H9 (cell line): ENCODE results near the gene LHX1. TPM values are rescaled to one million over a fixed set of nuclear protein-coding genes. Genes with fewer than 3 reads are reported as not detected.

Experiments
- DNase-seq: peaks from one replicate; pipeline ENCODE4 v3.0.0-alpha.2; 2017
- H2AFZ ChIP-seq: one replicate; pipeline ENCODE4 v1.6.1; 2013; ENCODE audit warnings: mild to moderate bottlenecking, low read length, control low read depth, moderate library complexity
- H2AK5ac ChIP-seq: 2 replicates; pipeline ENCODE4 v1.6.1; 2013; ENCODE audit warnings: low read length, control low read depth, mixed read lengths; ENCODE audit not compliant: insufficient read length
- H2BK120ac ChIP-seq: one replicate; pipeline ENCODE4 v1.6.1; 2013; ENCODE audit warnings: low read depth, mild to moderate bottlenecking, low read length, control low read depth, inconsistent platforms; ENCODE audit not compliant: poor library complexity, severe bottlenecking
- H2BK12ac ChIP-seq: 2 replicates; pipeline ENCODE4 v1.6.1; 2013; ENCODE audit warnings: low read length, control low read depth, mixed read lengths, low read depth; ENCODE audit not compliant: insufficient read length
- H2BK15ac ChIP-seq: 2 replicates; pipeline ENCODE4 v1.6.1; 2013; ENCODE audit warnings: low read depth, low read length, control low read depth
- H2BK20ac ChIP-seq: one replicate; pipeline ENCODE4 v1.6.1; 2013; ENCODE audit warnings: low read depth, mild to moderate bottlenecking, low read length, control low read depth, inconsistent platforms; ENCODE audit not compliant: poor library complexity, severe bottlenecking
- H2BK5ac ChIP-seq: 2 replicates; pipeline ENCODE4 v1.6.1; 2013; ENCODE audit warnings: low read length, control low read depth, mixed read lengths; ENCODE audit not compliant: insufficient read length
- H3K14ac ChIP-seq: 2 replicates; pipeline ENCODE4 v1.6.1; 2013; ENCODE audit warnings: low read length, control low read depth; ENCODE audit not compliant: insufficient read depth
- H3K18ac ChIP-seq: 2 replicates; pipeline ENCODE4 v1.6.1; 2013; ENCODE audit warnings: low read depth, mild to moderate bottlenecking, mixed read lengths, low read length, control low read depth; ENCODE audit not compliant: insufficient read length
- H3K23ac ChIP-seq: 2 replicates; pipeline ENCODE4 v1.6.1; 2013; ENCODE audit warnings: low read length, control low read depth, mixed read lengths, low read depth; ENCODE audit not compliant: insufficient read length
- H3K23me2 ChIP-seq: 2 replicates; pipeline ENCODE4 v1.6.1; 2013; ENCODE audit warnings: low read depth, mild to moderate bottlenecking, mixed read lengths, low read length, control low read depth; ENCODE audit not compliant: insufficient read length, poor library complexity, severe bottlenecking
- H3K27ac ChIP-seq: 2 replicates; pipeline ENCODE4 v1.5.1; 2013; ENCODE audit warnings: low read length, control low read depth, mixed read lengths, low read depth; ENCODE audit not compliant: insufficient read length
- H3K27me3 ChIP-seq: 2 replicates; pipeline ENCODE4 v1.6.1; 2013; ENCODE audit warnings: low read length, control low read depth, inconsistent platforms; ENCODE audit not compliant: insufficient read depth
- H3K4ac ChIP-seq: 2 replicates; pipeline ENCODE4 v1.6.1; 2013; ENCODE audit warnings: low read depth, mild to moderate bottlenecking, control low read depth, inconsistent platforms, low read length, moderate library complexity
- H3K4me1 ChIP-seq: 2 replicates; pipeline ENCODE4 v1.6.1; 2013; ENCODE audit warnings: low read length, control low read depth, inconsistent platforms; ENCODE audit not compliant: insufficient read depth
- H3K4me2 ChIP-seq: 2 replicates; pipeline ENCODE4 v1.6.1; 2013; ENCODE audit warnings: low read length, control low read depth, mixed read lengths; ENCODE audit not compliant: insufficient read length, insufficient read depth
- H3K56ac ChIP-seq: 2 replicates; pipeline ENCODE4 v1.6.1; 2013; ENCODE audit warnings: low read depth, mild to moderate bottlenecking, mixed read lengths, low read length, control low read depth; ENCODE audit not compliant: insufficient read length
- H3K79me1 ChIP-seq: 2 replicates; pipeline ENCODE4 v1.6.1; 2013; ENCODE audit warnings: low read depth, mild to moderate bottlenecking, moderate library complexity, low read length, control low read depth, inconsistent platforms; ENCODE audit not compliant: insufficient read depth, poor library complexity, severe bottlenecking
- H3K79me2 ChIP-seq: 2 replicates; pipeline ENCODE4 v1.6.1; 2013; ENCODE audit warnings: low read length, control low read depth, inconsistent platforms; ENCODE audit not compliant: insufficient read depth
- H3K9ac ChIP-seq: 2 replicates; pipeline ENCODE4 v1.6.1; 2013; ENCODE audit warnings: low read length, control low read depth, mixed read lengths; ENCODE audit not compliant: insufficient read length; ENCODE audit errors: extremely low read depth
- H3K9me3 ChIP-seq: one replicate; pipeline ENCODE4 v1.6.1; 2013; ENCODE audit warnings: low read depth, low read length, inconsistent platforms; ENCODE audit not compliant: control insufficient read depth
- H3T11ph ChIP-seq: one replicate; pipeline ENCODE4 v1.6.1; 2013; ENCODE audit warnings: mild to moderate bottlenecking, low read length, control low read depth, inconsistent platforms
- H4K20me1 ChIP-seq: one replicate; pipeline ENCODE4 v1.6.1; 2013; ENCODE audit not compliant: control insufficient read depth, insufficient read length, insufficient read depth
- H4K5ac ChIP-seq: 2 replicates; pipeline ENCODE4 v1.6.1; 2013; ENCODE audit warnings: low read depth, mild to moderate bottlenecking, mixed read lengths, low read length, control low read depth; ENCODE audit not compliant: insufficient read length
- H4K8ac ChIP-seq: replicated peaks from 2 replicates; pipeline ENCODE4 v1.6.1; 2013; ENCODE audit warnings: low read length, control low read depth, mixed read lengths, low read depth; ENCODE audit not compliant: insufficient read length
- H4K91ac ChIP-seq: 2 replicates; pipeline ENCODE4 v1.6.1; 2013; ENCODE audit warnings: low read depth, mild to moderate bottlenecking, moderate library complexity, mixed read lengths, low read length, control low read depth; ENCODE audit not compliant: insufficient read length
- H3K27ac Mint-ChIP-seq, 3 experiments: 2 replicates in 2 of 3; 3 replicates in 1 of 3; pipeline ENCODE4 v1.8.0; 2020 to 2021; ENCODE audit warnings: mixed read lengths in 3 of 3, mild to moderate bottlenecking in 1 of 3, moderate library complexity in 1 of 3
- H3K27me3 Mint-ChIP-seq: 2 replicates; pipeline ENCODE4 v1.8.0; 2021; ENCODE audit warnings: low read depth, mild to moderate bottlenecking, moderate library complexity, mixed read lengths
- H3K36me3 Mint-ChIP-seq, 3 experiments: 2 replicates in 2 of 3; 3 replicates in 1 of 3; pipeline ENCODE4 v1.8.0; 2020 to 2021; ENCODE audit warnings: low read depth in 3 of 3, mixed read lengths in 3 of 3; ENCODE audit not compliant: insufficient read depth in 1 of 3
- H3K4me1 Mint-ChIP-seq, 2 experiments: 2 replicates each; pipeline ENCODE4 v1.8.0; 2020; ENCODE audit warnings: mixed read lengths in 2 of 2
- H3K4me3 Mint-ChIP-seq, 2 experiments: 2 replicates in 1 of 2; 3 replicates in 1 of 2; pipeline ENCODE4 v1.8.0; 2020 to 2021; ENCODE audit warnings: mild to moderate bottlenecking in 2 of 2, mixed read lengths in 2 of 2, moderate library complexity in 1 of 2
- H3K9me3 Mint-ChIP-seq, 2 experiments: 2 replicates in 1 of 2; 3 replicates in 1 of 2; pipeline ENCODE4 v1.8.0; 2020; ENCODE audit warnings: mild to moderate bottlenecking in 2 of 2, mixed read lengths in 2 of 2, moderate library complexity in 1 of 2
- WGBS: extraction: QIAGEN DNeasy Blood & Tissue Kit; methylation state at CpG from one replicate; pipeline ENCODE4 v1.1.7; 2013; ENCODE audit warnings: missing lambda C conversion rate, low lambda C conversion rate, mixed read lengths; ENCODE audit not compliant: insufficient read length; ENCODE audit errors: extremely low coverage; 5-methylcytosine and 5-hydroxymethylcytosine counted together
- total RNA-seq: library from RNA; stranded (reverse); gene quantifications from 2 replicates; pipeline ENCODE4 v1.2.1, GENCODE V29; 2021
- TF ChIP-seq, protein P1 (sequence below): fragments of 200-600 bp; sonication (generic); conservative IDR thresholded peaks from 3 replicates; pipeline ENCODE4 v1.8.0; 2021; ENCODE audit warnings: antibody characterized with exemption, mild to moderate bottlenecking

Gene LHX1
- total RNA-seq, 1 experiment from 2014 or later: 0.22 TPM

DNA sequence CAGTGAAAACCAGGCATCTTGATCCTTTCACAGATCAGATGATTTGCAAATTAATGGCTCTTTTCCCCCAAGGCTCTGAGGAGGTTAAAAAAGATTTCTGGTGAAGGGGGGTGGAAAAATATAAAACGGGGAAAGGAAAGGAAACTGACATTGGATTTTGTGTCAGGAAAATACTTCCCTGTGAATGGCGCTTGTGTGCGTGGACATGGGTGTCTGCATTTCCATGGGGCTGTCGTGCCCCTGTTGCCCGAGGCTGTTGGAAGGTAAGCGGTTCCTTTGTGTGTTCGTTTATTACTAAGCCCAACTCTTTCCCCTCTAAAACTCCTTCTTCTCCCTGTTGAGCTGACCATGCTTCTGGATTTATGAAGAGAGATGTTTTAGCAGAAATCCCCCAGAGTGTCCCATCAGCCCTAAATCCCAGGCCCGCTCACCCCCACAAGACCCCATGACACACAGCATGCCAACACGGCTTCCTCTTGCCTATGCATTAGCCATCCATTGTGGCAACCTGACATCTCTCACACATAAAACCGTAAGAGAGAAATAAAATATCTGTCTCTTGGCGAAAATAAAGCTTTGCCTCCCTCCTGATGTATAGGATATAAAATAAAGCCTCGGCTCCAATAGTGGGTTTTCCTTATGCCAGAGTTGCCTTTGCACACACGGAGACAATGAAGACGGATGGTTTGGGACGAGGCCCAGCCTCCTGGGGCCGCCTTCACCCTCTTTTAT lies 7.3 kb upstream of the LHX1 start:
- H3K4me1 Mint-ChIP-seq: peaks cover 55 to 73% of the 10 kb centered on the region in 2 experiments
- Histone ChIP-seq H3K23me2 (peaks cover 10% of the 10 kb centered on the region), H3K79me2 (no peaks in the 10 kb centered on the region), H3K23ac (no peak overlapping the region), H3K9ac (no peak overlapping the region), H2AFZ (no peak overlapping the region), H3K9me3 (no peaks in the 10 kb centered on the region), H2BK5ac (no peak overlapping the region), H4K5ac (no peak overlapping the region), H3K4ac (no peak overlapping the region), H2AK5ac (no peak overlapping the region), H2BK15ac (no peak overlapping the region), H2BK120ac (no peak overlapping the region), H4K8ac (no peak overlapping the region), H4K20me1 (no peaks in the 10 kb centered on the region), H3K4me1 (peaks cover 7% of the 10 kb centered on the region; the same call in 1 of the 2 replicates), H3K27ac (no peak overlapping the region), H3K18ac (no peak overlapping the region), H3K27me3 (peaks cover 59% of the 10 kb centered on the region), H3K4me2 (no peak overlapping the region), H3K56ac (no peak overlapping the region), H3T11ph (no peak overlapping the region), H4K91ac (no peak overlapping the region), H3K14ac (no peak overlapping the region), H2BK12ac (no peak overlapping the region), H2BK20ac (no peak overlapping the region), H3K79me1 (no peaks in the 10 kb centered on the region)
- peaks cover 93% of the 10 kb centered on the region for H3K27me3 Mint-ChIP-seq
- DNase-seq: no peak
- no peak overlapping the region for H3K27ac Mint-ChIP-seq
- no peaks in the 10 kb centered on the region for H3K36me3 Mint-ChIP-seq
- no CpG with 5 or more reads among the region's 16 CpGs for WGBS
- TF ChIP-seq, protein P1, sequence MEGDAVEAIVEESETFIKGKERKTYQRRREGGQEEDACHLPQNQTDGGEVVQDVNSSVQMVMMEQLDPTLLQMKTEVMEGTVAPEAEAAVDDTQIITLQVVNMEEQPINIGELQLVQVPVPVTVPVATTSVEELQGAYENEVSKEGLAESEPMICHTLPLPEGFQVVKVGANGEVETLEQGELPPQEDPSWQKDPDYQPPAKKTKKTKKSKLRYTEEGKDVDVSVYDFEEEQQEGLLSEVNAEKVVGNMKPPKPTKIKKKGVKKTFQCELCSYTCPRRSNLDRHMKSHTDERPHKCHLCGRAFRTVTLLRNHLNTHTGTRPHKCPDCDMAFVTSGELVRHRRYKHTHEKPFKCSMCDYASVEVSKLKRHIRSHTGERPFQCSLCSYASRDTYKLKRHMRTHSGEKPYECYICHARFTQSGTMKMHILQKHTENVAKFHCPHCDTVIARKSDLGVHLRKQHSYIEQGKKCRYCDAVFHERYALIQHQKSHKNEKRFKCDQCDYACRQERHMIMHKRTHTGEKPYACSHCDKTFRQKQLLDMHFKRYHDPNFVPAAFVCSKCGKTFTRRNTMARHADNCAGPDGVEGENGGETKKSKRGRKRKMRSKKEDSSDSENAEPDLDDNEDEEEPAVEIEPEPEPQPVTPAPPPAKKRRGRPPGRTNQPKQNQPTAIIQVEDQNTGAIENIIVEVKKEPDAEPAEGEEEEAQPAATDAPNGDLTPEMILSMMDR: no peak
- peaks cover 0 to 5% of the 10 kb centered on the region in 2 experiments; a peak in 2 of 5 replicates for H3K9me3 Mint-ChIP-seq
- no peak overlapping the region for H3K4me3 Mint-ChIP-seq
